ENCODE results near the gene CASZ1.
A peak's percentile ranks its signal among the peaks of the same experiment; 100 is the strongest.

Gene CASZ1

GRCh38 chr1:10650556-10651388 is 145.7 kb downstream of the CASZ1 start:
- DNase-seq = no peak

GRCh38 chr1:10649517-10650201 is 146.8 kb downstream of the CASZ1 start:
- DNase-seq = no peak

- DNase-seq = no peak
These were observed 147.5 kb downstream of the CASZ1 start for GRCh38 chr1:10648689-10649516.

- DNase-seq = no peak
These were observed 148.9 kb downstream of the CASZ1 start for GRCh38 chr1:10647414-10648170.

GRCh38 chr1:10646347-10646861 is 150.0 kb downstream of the CASZ1 start:
- DNase-seq = no peak

- no peak for DNase-seq
These were observed 151.9 kb downstream of the CASZ1 start for GRCh38 chr1:10644307-10645128.

- peak; percentile 95 for DNase-seq
These were observed 152.7 kb downstream of the CASZ1 start for GRCh38 chr1:10643607-10644306.

GRCh38 chr1:10642403-10643080 is 153.9 kb downstream of the CASZ1 start:
- DNase-seq = peak; percentile 78

- DNase-seq = no peak
These were observed 154.5 kb downstream of the CASZ1 start for GRCh38 chr1:10641976-10642375.

GRCh38 chr1:10640843-10641553 is 155.4 kb downstream of the CASZ1 start:
- DNase-seq = no peak

- DNase-seq = peak; percentile 75
These were observed 156.5 kb downstream of the CASZ1 start for GRCh38 chr1:10639775-10640578.

GRCh38 chr1:10639011-10639774 is 157.3 kb downstream of the CASZ1 start:
- no peak for DNase-seq

GRCh38 chr1:10638559-10639005 is 157.9 kb downstream of the CASZ1 start:
- no peak for DNase-seq

GRCh38 chr1:10637834-10638558 is 158.4 kb downstream of the CASZ1 start:
- DNase-seq = no peak

- DNase-seq = no peak
These were observed 159.0 kb downstream of the CASZ1 start for GRCh38 chr1:10637400-10637799.

- no peak for DNase-seq
These were observed 160.5 kb downstream of the CASZ1 start for GRCh38 chr1:10635992-10636391.
